AG20443 (cell line): ENCODE data around the gene EYA4.
A peak's percentile ranks its signal among the peaks of the same experiment; 100 is the strongest.
"Not testable (repeated sequence)": the region's sequence is repeated elsewhere in the genome, so short reads cannot be mapped to it uniquely, and the experiment has no call there.

Experiments
- DNase-seq: peaks from one replicate; pipeline ENCODE4 v3.0.0; 2012; ENCODE audit warnings: low spot score, mixed read lengths

Gene EYA4

GRCh38 chr6:133539502-133540259 is 298.5 kb downstream of the EYA4 start:
- DNase-seq: no peak

GRCh38 chr6:133540361-133540760 is 299.2 kb downstream of the EYA4 start:
- no peak for DNase-seq

DNA sequence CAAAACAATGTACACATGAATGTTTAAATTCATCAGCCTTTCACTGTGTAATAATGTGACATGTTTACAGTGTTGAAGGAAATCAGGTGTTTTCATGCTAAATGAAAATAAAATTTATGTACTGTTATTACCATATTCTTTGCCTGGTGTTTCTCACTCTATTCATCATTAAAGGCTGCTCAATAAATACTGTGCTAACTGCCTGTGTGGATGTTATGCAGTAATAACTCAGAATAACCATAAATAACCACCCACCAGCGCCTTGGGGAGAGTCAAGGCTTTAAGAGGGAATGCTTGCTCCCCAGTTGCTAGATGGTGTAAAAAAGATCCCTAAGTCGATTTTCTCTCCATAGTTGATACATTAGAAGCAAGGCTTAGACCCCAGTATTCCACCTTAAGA is 299.9 kb downstream of the EYA4 start:
- no peak for DNase-seq

DNA sequence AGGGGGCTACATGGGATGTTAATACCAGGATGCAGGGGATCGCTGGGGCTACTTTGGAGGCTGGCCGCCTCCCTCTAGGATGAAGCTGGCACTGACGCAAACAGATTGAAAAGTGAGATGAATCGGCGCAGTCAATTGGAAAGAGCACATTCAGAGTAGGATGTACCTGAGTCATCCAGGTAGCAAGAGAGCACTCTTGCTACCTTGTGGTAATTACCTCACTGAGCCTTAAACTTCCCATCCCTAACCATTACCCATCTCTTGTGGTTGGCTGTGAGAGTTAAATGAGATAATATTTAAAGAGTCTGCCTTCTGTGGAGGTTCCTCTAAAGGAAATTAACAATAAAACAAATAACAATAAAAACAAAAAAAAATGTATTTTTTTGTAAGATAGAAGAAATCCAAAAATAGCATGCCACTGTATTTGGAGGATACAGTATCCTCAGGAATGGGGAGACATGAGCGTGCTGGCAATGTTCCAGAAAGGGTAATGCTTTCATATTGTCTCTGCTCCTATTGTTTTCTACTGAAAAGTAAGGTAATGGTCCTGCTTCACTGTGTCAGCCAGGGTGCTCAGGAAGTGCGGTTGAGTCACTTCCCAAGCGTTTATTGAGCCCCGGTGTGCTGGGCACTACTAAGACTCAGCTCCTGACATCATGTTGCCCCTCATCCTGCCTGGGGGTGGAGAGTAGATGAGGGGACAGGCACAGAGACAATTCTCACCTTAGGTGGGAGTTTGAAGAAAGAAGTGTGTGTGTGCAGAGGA is 301.1 kb downstream of the EYA4 start:
- no peak for DNase-seq

- DNase-seq: no peak
Measured at GRCh38 chr6:133544419-133544818, 303.3 kb downstream of the EYA4 start.

- DNase-seq: no peak
Measured at GRCh38 chr6:133546098-133546497, 304.9 kb downstream of the EYA4 start.

GRCh38 chr6:133547136-133547535 is 306.0 kb downstream of the EYA4 start:
- no peak for DNase-seq

DNA sequence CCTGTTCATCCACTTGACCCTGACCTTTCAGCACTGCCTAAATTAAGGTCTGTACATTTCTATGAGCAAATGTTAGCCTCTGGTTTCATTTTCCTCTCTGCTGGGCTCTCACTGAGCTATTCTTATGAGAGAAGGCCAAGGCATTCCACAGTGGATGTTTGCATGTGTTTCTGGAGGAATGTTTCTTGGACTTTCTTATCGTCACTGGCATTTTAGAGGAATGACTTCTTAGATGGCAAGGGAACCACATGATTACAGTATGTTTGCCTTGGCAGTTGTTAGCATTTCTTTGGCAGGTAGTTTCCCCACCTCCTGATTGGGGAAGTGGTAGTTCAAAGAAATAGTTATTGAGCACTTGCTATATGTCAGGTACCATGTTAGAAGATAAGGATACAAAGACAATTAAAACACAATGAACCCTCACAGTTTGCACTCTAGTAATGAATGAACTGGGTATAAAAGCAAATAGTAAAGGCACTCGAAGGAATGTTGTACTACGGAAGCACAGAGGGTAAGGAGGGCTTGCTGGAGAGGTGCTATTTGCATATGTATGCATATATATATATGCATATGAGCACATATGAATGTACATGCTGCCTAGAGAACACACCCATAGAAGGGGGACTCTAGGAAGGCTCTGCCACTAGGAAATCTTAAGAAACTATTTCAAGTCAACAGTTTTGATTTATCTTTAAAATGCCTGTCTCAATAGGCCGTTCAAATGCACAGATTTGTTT is 307.4 kb downstream of the EYA4 start:
- peak; percentile 63 for DNase-seq

GRCh38 chr6:133549371-133549801 is 308.2 kb downstream of the EYA4 start:
- no peak for DNase-seq

GRCh38 chr6:133550026-133550425 is 308.9 kb downstream of the EYA4 start:
- DNase-seq: no peak

- DNase-seq: no peak
Measured at GRCh38 chr6:133551436-133551835, 310.3 kb downstream of the EYA4 start.

DNA sequence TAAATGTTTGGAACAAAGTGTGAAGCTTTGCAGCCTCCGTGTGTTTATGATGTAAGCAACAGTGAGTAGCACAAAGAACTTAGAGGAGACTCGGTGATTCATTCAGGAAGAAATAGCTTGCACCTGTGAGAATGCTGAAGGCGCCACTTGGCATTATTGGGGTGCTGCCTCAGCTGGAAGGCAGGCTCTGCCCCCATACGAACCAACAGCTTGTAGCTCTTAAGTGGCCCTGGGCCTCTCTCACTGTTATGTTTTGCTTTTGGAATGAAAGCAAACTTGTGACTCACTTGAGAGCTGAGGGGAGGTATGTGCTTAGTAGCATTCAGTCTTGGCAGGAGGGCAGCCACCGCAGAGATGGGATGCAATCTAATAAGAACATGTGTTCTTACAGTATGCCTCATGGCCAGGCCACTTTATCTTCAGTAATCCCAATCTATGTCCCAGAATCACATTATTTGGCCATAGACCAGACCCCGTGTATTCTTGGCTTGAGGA is 310.7 kb downstream of the EYA4 start:
- peak; percentile 90 for DNase-seq

- peak; percentile 44 for DNase-seq
Measured at GRCh38 chr6:133553652-133554051, 312.5 kb downstream of the EYA4 start.

- not testable (repeated sequence) for DNase-seq
Measured at GRCh38 chr6:133554121-133554520, 313.0 kb downstream of the EYA4 start.

DNA sequence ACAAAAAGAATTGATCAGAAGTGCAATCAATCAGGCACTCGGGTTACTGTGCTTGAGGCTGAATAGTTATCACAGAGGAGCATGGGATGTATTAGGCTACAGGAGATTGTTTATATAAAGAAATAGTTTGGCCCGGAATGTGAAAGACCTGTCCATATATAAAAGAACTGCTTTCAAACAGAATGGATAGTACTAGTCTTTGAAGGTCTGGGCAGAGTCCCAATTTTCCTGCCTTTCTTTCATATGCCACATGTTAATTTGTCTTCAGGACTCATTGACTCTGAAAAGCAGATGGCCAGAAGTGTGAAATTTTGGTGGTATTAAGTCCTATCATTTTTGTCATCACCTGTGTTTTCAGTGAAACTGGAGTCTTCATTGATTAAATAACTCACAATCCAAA is 314.5 kb downstream of the EYA4 start:
- DNase-seq: no peak

GRCh38 chr6:133559926-133560325 is 318.8 kb downstream of the EYA4 start:
- DNase-seq: no peak

DNA sequence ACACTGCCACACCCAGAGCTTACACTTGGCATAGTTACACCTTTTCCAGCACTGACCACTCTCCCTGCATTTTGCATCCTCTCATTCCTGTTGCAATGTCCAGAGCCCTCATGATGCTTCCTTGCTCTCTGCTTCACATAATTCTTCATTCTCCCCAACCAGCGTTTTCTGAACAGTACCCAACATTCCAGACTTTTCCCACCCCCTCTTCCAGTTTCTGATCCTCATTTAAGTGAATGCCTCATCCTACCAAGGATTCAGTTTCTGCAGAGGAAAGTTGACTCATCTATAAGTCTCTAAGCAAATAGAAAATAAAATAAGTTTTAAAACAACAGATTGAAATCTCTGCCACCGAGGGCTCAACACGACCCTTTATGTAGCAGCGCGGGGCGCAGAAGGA is 326.5 kb downstream of the EYA4 start:
- DNase-seq: peak; percentile 23

- DNase-seq: peak; percentile 87
Measured at GRCh38 chr6:133568970-133569889, 328.1 kb downstream of the EYA4 start.

DNA sequence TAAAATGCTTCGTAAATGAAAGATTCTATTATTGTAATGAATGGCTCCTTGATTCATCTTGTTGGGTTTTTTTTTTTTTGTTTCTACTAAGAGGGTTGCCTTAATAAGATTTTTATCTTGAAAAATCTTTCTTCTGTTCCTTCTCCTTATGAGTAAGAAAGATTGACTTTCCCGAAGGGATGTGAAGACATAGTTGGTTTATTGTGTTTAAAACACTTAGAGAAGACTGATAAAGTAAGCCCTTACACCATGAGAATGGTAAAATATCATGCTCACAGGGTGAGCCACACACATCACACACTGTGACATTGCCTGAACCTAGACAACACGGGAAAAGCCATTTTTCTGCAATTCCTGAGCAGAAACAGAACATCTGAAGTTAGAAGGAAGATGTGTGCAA is 330.5 kb downstream of the EYA4 start:
- no peak for DNase-seq

GRCh38 chr6:133577851-133578250 is 336.7 kb downstream of the EYA4 start:
- no peak for DNase-seq
